Measurements from ENCODE around the gene NRL.

- no peak for TF ChIP-seq EZH2 (IDR thresholded peaks at IDR 0.05; ENCODE audit: low read depth)
- TF ChIP-seq CTCF (conservative IDR thresholded peaks at IDR 0.05), result no peak
These were observed 34.6 kb downstream of the NRL start for GRCh38 chr14:24080142-24080530.

Data from PC-9 (cell line).